Adrenal gland (tissue), 12 donors: ENCODE data around the gene AIM2. TPM values are rescaled to one million over a fixed set of nuclear protein-coding genes. Genes with fewer than 3 reads are reported as not detected.
A peak's percentile ranks its signal among the peaks of the same experiment; 100 is the strongest.

Experiments used
- DNase-seq, 7 donors: peaks; one replicate each; pipeline ENCODE4 v3.0.0-alpha.2; 2019 to 2020
- H3K27ac ChIP-seq, 5 donors: fragments of 200-600 bp; sonication (generic) in 4 of 5; 1 replicate in 3 of 5; 2 replicates in 2 of 5; pipeline versions ENCODE4 v1.5.1 to v1.8.0; 2016 to 2020; ENCODE audit warnings: mild to moderate bottlenecking in 1 of 5
- H3K27me3 ChIP-seq: fragments of 200-600 bp; 2 replicates; pipeline ENCODE4 v1.8.0; 2021
- H3K36me3 ChIP-seq, 2 donors: fragments of 200-600 bp; replicated peaks in 1 of 2; 1 replicate in 1 of 2; 2 replicates in 1 of 2; pipeline versions ENCODE4 v1.5.1 to v1.8.0; 2018 to 2022
- H3K4me1 ChIP-seq, 2 donors: fragments of 200-600 bp; replicated peaks in 1 of 2; 1 replicate in 1 of 2; 2 replicates in 1 of 2; pipeline versions ENCODE4 v1.5.1 to v1.8.0; 2018 to 2021
- H3K4me3 ChIP-seq, 4 donors: fragments of 200-600 bp; sonication (generic) in 3 of 4; one replicate each; pipeline ENCODE4 v1.5.1; 2016 to 2018
- H3K9me3 ChIP-seq, 3 donors: fragments of 200-600 bp; sonication (generic) in 1 of 3; replicated peaks in 1 of 3; 1 replicate in 2 of 3; 2 replicates in 1 of 3; pipeline versions ENCODE4 v1.5.1 to v1.8.0; 2016 to 2021
- CTCF ChIP-seq, 6 experiments: fragments of 450-650 bp in 4 of 6; fragments of 200-600 bp in 2 of 6; sonication (generic) in 1 of 6; IDR thresholded peaks; 1 replicate in 5 of 6; 2 replicates in 1 of 6; pipeline versions ENCODE4 v1.5.1 to v1.8.0; 2016 to 2021; ENCODE audit warnings: antibody characterized with exemption in 6 of 6, mild to moderate bottlenecking in 2 of 6, moderate library complexity in 1 of 6
- POLR2A ChIP-seq, 2 donors: fragments of 450-650 bp; IDR thresholded peaks; one replicate each; pipeline ENCODE4 v1.6.1; 2017; ENCODE audit warnings: antibody characterized with exemption in 2 of 2, mild to moderate bottlenecking in 2 of 2, moderate library complexity in 1 of 2
- WGBS, 4 donors: extraction: QIAGEN DNeasy Blood & Tissue Kit in 2 of 4; methylation state at CpG; one replicate each; pipeline versions ENCODE4 v1.1.5 to v1.1.7; 2013 to 2017; 5-methylcytosine and 5-hydroxymethylcytosine counted together
- intact Hi-C, 2 donors: fragments of 100-400 bp; cut with DNase I; formaldehyde crosslinking; loops; one replicate each; pipeline versions ENCODE4 v1.14.1 to v1.15.0; 2022 to 2023
- polyA plus RNA-seq, 3 donors: library from polyadenylated mRNA; stranded (reverse); fragments of 200-250 nt in 2 of 3; fragments of 350-450 nt in 1 of 3; fragmentation: Illumina TruSeq in 1 of 3; extraction: RNeasy Lipid Tissue Mini Kit (QIAGEN cat#74804) in 1 of 3; gene quantifications; one replicate each; pipeline ENCODE4 v1.2.3, GENCODE V29; 2013 to 2014
- total RNA-seq, 9 donors: library from RNA; depleted of rRNA in 4 of 9; stranded (reverse); fragments of >200 nt in 4 of 9; fragments of 120-200 nt in 1 of 9; fragmentation: NEBNext Ultra II Directional in 1 of 9; extraction: Animal tissue kit (Norgen Biotek cat#: 25700) in 1 of 9; gene quantifications; one replicate each; pipeline versions ENCODE4 v1.1.0 to v1.2.4, GENCODE V29; 2013 to 2023
- donor health status: healthy with polysubstance abuse.
- donor health status: Bipolar disorder and iron deficiency.
- donor health status: DM: yes; HTN: yes; CAD: no.
- donor health status: DM: no; HTN: no; CAD: no.
- donor health status: DM: no; HTN: no; CAD: no.
- donor health status: DM: yes; HTN: yes; CAD: no.

Gene AIM2
- total and polyA plus RNA-seq, 12 donors: 0.11 to 1.3 (median 0.57) TPM; not detected in 1

GRCh38 chr1:159089184-159089791, 12.7 kb upstream of the AIM2 start:
- TF ChIP-seq CTCF (IDR thresholded peaks at IDR 0.05): peak in 4 of 6 experiments; percentile 26 to 52 (median 36)
- no peak for TF ChIP-seq POLR2A (IDR thresholded peaks at IDR 0.05)
- no peaks in the 10 kb centered on the region for H3K36me3 ChIP-seq
- H3K4me3 ChIP-seq: no peak overlapping the region
- no peaks in the 10 kb centered on the region for H3K27me3 ChIP-seq
- no peaks in the 10 kb centered on the region for H3K4me1 ChIP-seq
- no peak for DNase-seq
- H3K27ac ChIP-seq: no peak overlapping the region
- intact Hi-C loops: no loop called here
- H3K9me3 ChIP-seq: no peaks in the 10 kb centered on the region
- 88 to 93% (median 91%) methylated on average over 4 of the region's 4 CpGs for WGBS, 4 donors

GRCh38 chr1:159088546-159089183, 12.1 kb upstream of the AIM2 start:
- Histone ChIP-seq H3K9me3 (no peaks in the 10 kb centered on the region), H3K4me1 (no peaks in the 10 kb centered on the region), H3K36me3 (no peaks in the 10 kb centered on the region), H3K27me3 (no peaks in the 10 kb centered on the region), H3K27ac (no peak overlapping the region), H3K4me3 (no peak overlapping the region)
- intact Hi-C loops: no loop called here
- DNase-seq: no peak
- no peak for TF ChIP-seq POLR2A (IDR thresholded peaks at IDR 0.05)
- no peak for TF ChIP-seq CTCF (IDR thresholded peaks at IDR 0.05)
- WGBS, 4 donors: 69 to 78% (median 75%) methylated on average over 6 of the region's 6 CpGs

GRCh38 chr1:159088050-159088449, 11.5 kb upstream of the AIM2 start:
- TF ChIP-seq POLR2A (IDR thresholded peaks at IDR 0.05): no peak
- no peak for TF ChIP-seq CTCF (IDR thresholded peaks at IDR 0.05)
- Histone ChIP-seq H3K4me3 (no peak overlapping the region), H3K27me3 (no peaks in the 10 kb centered on the region), H3K9me3 (no peaks in the 10 kb centered on the region), H3K4me1 (no peaks in the 10 kb centered on the region), H3K27ac (no peak overlapping the region), H3K36me3 (no peaks in the 10 kb centered on the region)
- intact Hi-C loops: no loop called here
- DNase-seq: peak in 3 of 7 donors; percentile 10 to 24 (median 22)
- 30 to 42% (median 38%) methylated on average over 2 of the region's 2 CpGs for WGBS, 4 donors

GRCh38 chr1:159084867-159085266, 8.3 kb upstream of the AIM2 start:
- DNase-seq: peak in 3 of 7 donors; percentile 29 to 57 (median 34)
- Histone ChIP-seq H3K9me3 (no peaks in the 10 kb centered on the region), H3K27ac (peak overlapping the region in 1 of 5 donors; percentile 3), H3K27me3 (no peaks in the 10 kb centered on the region), H3K4me1 (no peaks in the 10 kb centered on the region), H3K4me3 (no peak overlapping the region), H3K36me3 (no peaks in the 10 kb centered on the region)
- no peak for TF ChIP-seq CTCF (IDR thresholded peaks at IDR 0.05)
- no peak for TF ChIP-seq POLR2A (IDR thresholded peaks at IDR 0.05)
- 72 to 90% (median 75%) methylated on average over 3 of the region's 3 CpGs for WGBS, 4 donors
- intact Hi-C loops: no loop called here
